DMS53 treated with DMSO at 0.1 percent for 48 hours (cell line): Measurements from ENCODE around the gene NACC2.

Experiments
- DNase-seq: peaks from one replicate; lab custom pipeline; 2025; ENCODE audit not compliant: unreplicated experiment; lab: John Stamatoyannopoulos, UW

NACC2 gene

DNA sequence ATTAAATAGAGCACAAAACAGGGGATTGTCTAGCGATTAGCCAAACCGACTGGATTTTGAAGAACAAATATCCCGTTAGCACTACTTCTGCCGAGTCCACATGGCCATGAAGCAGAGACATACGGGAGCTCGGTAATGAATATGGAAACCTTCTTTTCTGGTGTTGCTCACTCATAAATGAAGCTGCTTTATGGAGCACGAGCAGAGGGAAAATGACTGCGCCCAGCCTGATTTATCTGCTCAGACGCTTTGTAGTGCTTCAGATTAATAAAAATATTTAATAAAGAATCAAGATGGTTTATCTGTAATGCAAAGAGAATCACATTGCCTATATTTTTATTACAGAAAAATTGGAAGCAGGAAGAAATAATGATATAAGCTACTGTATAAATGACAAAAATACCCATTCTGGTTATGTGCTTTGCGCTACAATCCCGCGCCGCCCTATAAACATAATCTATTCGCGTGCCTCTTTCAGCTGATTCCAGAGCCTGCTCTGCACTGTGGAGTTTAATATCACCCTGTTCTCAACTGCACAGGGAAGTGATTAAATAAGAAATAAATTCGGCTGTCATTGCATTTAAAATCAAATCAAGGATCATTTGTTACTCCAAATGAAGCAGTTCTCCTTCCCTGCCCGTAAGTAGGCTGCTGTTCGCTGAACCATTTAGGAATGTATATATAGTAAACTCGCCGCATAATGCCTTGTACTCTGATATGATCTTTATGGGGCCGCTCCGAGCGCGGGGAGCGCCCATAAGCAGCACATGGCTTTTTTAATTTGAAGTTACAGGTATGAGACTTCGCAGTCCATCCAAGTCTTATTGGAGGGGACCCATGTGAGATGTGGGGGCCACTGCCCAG, 111.6 kb downstream of the NACC2 start:
- no peak for DNase-seq

DNA sequence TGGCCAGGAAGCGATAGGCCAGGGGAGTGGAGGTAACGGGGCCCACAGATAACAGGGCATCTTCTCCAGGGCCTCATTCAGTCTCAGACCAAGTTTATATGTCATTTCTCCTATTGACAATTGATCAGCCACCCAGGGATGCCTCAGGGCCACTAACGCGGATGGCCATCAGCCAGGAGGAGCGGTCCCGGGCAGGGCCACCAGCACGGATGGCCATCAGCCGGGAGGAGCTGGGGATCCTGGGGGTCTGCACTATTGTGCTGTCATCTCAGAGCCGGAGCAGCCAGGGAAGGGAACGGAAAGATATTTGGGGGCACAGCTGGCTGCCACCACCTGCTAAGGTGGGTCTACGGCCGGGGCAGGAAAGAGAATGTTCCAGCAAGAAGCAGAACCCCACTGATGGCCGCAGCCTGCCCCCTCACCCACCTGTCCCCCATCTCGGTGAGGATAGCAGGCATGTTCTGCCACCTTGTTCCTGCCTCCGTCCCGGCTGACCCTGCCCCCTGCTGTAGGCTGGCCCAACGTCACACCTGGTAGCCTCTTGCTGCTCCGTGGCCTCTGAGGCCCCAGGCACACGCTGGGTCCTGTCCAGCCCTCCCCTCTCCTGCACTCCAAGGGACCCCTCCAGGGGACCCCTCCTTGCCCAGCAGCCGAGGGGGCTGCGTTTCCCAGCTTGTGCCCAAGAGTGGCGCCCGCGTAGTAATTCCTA, 112.4 kb downstream of the NACC2 start:
- no peak for DNase-seq

DNA sequence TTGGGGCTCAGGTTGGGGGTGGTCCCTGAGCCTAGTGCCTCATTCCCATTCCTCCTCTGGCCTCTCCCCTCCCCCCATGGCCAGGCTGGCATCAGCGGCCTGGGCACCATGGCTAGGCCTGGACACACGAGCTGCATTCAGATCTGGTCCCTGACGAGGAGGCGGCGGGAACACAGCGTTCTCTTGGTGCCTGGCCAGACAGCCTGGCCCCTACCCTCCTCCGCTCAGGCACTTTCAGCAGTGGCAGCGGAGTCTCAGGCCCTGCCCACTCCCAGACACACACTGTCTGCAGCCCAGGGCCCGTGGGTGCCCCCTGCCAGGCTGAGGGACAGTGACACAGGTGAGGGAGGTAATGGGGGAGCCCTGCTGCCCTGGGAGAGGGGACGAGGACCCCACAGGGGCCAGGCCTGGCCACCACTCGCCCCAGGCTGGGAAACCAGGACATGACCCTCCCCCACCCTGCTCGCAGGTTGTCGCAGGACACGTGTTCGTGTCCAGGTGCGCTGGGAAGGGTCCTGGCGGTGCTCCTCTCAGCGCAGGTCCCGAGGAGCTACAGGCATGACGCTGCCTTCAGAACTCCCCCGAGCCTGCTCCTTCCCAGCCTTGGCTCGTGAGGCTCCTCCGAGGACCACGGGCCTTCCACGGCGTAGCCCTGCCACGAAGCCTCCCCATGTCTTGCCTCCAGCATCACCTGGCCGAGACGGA, 114.0 kb downstream of the NACC2 start:
- no peak for DNase-seq

DNA sequence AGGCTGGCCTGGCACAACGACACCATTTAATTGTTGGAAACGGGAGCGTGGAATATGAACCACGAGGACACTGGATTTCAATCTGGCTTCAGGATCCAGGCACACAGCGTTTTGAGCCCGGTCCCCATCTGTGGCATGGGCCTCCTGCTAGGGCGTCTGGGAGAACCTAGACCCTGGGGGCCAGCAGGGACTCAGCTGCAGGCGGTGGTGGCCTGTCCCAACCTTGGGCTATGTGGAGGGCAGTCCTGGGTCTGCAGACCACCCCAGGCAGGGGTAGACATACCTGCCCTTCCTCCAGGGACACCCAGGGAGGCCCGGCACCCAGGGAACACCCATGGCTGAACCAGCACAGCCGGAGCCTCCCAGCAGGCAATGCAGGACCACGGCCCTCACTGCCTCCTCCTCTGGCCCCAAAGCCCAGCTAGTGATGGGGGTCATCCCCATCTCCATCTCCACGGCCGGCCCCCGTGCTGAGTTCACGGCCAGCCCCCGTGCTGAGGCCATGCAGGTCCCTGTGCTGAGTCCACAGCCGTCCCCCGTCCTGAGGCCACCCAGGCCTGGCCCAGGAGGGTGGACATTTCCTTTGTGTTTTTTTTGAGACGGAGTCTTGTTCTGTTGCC, 115.4 kb downstream of the NACC2 start:
- DNase-seq = no peak

DNA sequence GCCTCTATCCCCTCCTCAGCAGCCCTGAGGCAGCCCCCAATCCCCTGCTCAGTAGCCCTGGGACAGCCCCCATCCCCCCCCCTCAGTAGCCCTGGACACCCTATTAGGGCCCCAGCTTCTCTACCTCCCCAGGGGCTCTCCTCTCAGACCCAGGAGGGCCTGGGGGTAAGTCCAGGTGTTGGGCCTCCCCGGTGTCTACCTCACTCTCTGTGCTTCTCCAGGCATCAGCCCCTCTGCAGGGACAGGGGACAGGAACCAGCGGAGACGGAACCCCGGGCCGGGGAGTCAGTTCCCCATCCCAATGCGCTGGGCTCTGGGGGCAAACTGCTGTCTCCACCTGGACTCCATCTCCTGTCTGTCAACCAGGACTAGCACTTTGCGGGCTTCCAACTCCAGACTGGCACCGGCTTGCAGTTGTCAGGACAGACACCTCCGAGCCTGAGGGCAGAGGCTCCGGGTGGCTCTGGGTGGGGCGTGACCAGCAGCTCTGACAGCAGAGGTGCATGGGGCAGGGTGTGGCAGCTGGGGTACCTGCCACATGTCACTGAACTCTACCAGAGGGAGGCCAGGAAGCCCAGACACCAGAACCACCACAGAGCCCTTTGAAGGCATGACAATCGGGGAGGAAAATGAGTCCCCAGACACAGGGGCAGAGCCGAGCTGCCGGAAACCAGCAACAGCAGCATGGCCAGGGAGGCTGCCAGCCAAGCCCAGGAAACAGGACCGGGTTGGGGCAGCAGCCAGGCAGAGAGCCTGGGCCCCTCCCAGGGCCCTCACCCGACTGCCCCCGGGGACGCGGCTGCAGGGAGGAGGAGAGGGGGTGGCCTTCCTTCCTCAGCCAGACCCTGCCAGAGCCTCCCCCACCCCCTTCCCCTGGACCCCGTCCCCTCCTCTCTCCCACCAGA, 116.2 kb downstream of the NACC2 start:
- DNase-seq = no peak

DNA sequence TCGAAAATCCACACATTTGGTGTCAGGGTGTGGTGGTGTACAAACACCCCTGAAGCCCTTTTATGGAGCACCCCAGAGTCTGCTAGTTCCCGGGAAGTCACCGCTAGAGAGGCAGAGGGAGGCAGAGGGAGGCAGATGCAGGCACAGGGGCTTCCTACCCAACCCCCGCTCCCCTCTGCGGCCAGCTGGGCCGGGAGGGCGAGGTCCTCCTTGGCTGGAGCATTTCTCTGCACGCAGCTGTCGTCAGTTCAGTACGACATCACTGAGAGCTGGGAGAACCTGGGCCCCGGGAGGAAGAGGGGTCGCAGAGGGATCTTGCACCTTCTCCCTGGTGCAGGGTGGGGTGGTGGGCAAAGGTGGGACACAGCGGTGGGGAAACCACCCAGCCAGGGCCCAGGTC, 118.1 kb downstream of the NACC2 start:
- DNase-seq = no peak

DNA sequence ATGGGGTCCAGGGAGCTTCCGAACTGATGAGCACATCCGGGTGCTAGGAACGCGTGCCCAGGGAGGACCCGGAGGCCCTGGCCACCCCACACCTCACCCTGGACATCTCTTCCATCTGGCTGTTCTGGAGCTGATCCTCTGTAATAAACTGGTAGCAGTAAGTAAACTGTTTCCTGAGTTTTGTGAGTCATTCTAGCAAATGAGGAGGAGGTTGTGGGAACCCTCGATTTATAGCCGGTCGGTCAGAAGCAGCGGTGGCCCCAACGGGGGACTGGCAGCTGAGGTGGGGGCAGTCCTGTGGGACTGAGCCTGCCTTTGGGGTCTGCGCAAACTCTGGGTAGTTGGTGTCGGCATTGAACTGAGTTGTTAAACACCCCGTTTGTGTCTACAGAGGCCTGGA, 118.6 kb downstream of the NACC2 start:
- DNase-seq = no peak

DNA sequence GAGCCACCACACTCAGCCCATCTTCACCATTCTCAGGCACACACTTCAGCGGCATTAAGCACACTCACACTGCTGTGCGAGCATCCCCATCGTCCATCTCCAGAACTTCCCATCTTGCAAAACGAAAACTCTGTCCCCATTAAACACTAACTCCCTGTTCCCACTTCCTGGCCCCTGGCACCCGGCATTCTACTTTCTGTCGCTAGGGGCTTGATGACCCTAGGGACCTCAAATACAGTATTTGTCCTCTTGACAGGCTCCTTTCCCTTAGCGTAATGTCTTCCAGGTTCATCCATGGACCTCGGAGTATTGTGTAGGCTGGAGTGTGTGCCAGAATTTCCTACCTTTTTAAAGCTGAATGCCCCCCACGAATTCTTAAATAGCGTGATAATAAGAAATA, 119.3 kb downstream of the NACC2 start:
- no peak for DNase-seq

DNA sequence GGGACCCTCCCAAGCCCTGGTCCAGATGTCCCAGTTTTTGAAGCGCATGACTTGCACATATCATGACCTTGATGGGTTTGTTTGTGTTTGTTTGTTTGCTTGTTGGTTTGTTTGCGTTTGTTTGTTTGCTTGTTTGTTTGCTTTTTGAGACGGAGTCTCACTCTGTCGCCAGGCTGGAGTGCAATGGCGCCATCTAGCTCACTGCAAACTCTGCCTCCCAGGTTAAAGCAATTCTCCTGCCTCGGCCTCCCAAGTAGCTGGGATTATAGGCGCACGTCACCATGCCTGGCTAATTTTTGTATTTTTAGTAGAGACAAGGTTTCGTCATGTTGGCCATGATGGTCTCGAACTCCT, 120.9 kb downstream of the NACC2 start:
- DNase-seq = no peak

DNA sequence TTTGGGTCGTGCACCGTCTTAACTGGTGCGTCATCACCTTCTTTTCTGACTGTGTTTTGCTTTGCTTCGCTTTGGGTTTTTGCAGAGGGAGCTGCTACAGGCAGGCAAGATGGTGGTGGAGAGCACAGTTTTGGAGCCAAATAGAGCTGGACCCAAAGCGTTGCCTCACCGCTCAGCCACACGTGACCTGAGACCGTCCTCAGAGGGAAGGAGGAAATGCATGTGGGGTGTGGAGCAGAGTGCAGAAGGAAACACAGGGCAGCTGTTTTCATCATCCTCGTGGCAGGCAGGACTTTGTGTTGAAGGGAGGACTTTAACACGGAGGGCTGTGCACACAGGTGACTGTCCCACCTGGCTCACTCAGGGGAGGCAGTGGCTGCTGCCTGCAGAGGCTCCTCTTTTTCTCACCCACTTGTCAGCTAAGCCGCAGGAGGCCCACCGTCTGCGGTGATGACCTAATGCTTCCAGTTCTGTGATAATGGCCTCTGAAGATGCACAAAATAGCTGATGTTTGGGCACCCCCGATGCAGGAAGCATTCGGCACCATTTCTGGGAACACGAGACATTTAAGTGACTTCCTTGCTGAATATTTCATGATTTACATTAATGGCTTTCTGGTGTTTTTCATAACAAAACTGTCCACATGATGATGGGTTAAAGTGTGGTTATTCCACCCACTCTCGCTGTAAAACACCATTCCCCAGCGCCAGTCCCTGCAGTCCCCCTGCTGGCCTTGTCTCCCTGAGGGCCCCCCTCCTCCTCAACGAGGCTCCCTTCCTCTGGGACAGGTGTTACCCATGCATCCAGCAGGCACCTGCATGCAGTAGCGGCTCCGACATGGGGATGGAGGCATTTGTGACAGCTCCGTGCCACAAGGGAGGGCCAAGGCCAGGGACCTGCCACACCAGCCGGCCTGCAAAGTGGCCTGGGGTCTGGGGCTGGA, 121.5 kb downstream of the NACC2 start:
- no peak for DNase-seq

DNA sequence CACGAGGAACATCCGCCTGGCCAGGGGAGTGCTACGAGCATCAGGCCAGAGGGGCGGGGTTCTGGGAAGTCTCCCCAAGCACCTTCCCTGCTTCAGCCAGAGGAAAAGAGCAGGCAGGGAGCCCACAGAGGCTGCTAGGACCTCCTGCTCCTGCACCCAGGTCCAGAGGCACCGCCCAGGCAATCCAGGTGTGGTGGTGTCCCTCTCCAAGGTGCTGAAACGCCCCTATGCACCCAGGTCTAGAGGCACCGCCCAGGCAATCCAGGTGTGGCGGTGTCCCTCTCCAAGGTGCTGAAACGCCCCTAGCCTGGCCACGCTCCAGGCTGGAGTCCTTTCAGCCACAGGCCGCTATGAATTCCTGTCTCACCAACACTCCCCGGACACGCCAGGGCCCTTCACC, 123.2 kb downstream of the NACC2 start:
- DNase-seq = peak; percentile 10

DNA sequence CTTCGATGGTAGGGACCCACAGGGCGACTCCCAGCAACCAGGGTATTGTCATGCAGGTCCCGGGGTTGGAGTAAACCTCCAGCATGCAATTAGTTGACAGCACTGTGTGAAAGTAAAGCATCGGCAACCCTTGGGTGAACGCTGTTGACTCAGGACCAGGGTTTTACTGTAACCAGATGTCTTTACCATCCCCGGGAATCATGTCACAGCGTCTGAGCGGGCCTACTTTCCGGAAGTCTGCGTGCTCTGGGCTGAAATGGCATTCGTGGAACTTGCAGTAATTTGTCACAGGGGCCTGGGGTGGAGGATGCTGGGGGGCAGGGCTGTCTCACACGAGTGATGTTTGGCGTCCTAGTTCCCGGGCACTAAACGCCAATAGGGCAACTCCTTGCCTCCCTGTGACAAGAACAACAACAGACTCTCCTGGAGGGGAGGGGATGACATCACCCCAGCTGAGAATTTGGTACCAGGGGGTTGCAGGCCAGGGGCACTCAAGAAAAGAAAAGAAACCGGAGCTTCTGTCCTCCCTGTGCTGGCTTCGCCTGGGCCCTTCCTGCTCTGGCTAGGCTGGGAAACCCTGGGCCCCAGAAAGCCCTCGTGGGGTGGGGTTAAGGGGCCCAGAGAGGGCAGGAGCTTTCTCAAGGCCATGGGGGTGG, 123.8 kb downstream of the NACC2 start:
- DNase-seq = no peak

DNA sequence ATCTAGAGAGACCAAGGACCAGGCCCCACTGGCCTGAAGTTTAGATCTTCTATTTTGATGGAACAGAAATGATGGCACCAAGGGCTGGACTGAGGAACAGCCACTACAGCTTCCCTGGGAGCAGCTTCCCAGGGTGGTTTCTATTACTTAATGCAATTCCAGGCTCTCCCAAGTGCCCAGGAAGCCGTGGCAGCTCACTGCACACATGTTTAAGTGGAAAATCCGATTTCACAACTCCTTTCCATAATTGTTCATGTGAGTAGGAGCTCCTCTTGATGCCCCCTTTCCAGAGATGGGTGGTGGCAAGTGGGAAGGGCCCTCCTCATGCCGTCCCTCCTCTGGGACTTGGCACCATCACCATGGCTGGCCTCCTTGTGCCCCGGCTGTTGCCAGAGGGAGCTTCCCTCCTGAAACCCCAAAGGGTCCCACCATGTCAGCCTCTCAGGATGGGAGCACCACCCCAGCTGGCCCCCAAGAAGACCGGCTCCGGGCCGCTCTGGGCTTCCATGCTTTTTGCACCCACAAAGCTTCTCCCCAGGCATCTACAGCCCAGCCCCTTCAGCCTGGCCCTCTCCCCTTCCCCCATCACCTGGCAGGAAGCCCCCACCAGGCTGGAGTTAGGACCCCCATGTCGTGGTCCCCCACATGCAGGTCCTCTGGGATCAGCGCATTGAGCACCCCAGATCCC, 124.8 kb downstream of the NACC2 start:
- DNase-seq = no peak

DNA sequence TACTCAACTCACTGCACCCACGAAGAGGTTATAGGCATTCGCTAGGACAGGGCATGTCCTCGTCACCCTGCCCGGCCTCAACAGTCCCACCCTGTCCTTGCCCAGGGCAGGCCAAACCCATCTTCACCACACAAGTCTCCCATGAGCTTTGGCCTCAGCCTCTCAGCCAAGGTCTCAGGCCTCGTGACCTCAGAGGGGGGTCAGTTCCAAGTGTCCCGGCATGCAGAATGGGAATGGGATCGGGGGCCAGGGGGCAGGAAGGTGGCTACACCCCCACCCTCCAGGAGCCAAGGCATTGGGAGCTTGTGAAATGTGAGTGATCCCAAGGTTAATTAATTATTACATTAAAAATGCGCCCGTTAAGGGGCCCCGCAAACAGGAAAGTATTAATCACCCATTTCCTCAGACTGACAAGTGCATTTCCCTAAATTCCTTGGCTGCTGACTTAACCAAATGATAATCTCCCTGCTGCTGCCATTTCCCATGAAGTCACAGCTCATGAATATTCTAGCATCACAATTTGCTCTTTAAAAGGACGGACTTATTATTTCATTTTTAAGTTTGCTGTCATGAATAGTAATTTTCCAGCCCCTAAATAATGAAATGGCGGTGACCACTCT, 125.9 kb downstream of the NACC2 start:
- DNase-seq = no peak

DNA sequence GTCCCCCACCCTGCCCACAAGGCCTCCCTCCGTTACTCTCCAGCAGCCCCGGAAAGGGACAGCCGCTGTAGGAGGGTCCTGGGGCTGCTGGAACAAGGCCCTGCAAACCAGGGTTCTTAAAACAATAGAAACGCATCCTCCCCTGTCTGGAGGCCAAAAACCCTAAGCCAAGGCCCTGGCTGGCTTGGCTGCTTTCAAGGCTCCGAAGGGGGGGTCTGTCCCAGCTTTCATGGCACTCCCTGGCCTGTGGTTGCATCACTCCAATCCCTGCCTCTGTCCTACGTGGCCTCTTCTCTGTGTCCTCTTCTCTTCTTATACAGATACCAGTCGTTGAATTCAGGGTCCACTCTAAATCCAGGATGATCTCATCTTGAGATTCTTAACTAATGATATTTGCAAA, 126.5 kb downstream of the NACC2 start:
- no peak for DNase-seq

DNA sequence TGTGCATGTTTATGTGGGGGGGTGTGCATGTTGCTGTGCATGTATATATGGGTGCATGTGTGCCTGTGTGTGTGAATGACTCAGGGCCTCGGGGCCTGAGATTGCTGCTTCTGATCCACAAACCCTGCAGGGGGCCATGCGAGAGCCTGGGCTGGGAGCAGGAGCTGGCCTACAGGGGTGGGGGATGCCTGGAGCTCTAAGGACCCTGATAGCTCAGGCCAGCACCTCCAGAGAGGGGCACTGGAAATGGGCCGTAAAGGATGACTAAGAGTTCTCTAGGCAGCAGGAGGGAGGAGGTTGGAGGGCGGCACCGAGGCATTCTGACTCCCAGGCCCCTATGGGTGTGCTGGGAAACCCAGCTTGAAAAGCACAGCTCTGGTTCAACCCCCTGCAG, 127.0 kb downstream of the NACC2 start:
- no peak for DNase-seq

DNA sequence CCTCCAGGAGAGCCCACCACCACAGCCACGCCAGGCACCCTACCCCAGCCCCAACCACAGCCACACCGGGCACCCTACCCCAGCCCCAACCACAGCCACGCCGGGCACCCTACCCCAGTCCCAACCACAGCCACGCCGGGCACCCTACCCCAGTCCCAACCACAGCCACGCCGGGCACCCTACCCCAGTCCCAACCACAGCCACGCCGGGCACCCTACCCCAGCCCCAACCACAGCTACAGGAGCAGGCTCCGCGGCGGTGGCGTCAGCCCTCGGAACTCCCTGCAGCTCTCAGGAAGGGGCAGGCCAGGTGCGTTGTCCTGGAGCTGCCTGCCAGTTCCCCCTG, 128.2 kb downstream of the NACC2 start:
- peak; percentile 17 for DNase-seq

DNA sequence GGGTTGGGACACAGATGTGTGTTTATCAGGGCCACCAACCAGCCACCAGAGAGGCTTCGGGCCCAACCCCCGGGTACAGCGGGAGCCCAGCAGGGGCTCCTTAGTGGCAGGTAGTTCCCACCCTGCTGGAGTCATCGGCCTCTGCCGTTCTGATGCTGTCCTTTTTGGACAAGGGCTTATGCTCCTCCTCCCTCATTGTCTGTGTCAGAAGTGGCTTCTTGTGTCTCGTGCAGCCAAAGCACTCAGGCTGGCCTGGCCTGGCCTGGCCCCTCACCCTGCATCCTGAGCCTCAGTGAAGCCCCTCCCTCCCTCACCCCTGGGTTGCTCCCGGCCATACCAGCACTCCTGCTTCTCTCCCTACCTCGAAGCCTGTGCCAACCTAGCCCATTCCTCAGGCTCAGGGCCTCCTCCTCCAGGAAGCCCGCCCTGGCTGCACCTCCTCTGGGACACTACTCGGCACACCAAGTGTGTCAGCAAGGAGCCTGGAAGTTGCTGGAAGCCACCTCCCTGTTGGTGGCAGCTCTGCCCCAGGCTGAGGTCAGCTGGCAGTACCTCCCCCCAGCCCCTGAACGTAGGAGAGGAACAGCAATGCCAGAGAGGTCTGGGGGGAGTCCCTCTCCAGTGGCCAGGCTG, 129.8 kb downstream of the NACC2 start:
- DNase-seq = no peak
